Mesothelial cell of epicardium (in vitro differentiated cells): ENCODE measurements around the gene SNED1. TPM values are rescaled to one million over a fixed set of nuclear protein-coding genes. Genes with fewer than 3 reads are reported as not detected.

Experiments used
- DNase-seq, 2 experiments: peaks; one replicate each; pipeline ENCODE4 v3.0.0; 2021; ENCODE audit warnings: low spot score in 2 of 2; ENCODE audit not compliant: unreplicated experiment in 2 of 2
- H3K27ac Mint-ChIP-seq: 2 replicates; pipeline ENCODE4 v1.8.0; 2021; ENCODE audit warnings: mixed read lengths
- H3K27me3 Mint-ChIP-seq: 2 replicates; pipeline ENCODE4 v1.8.0; 2021; ENCODE audit warnings: low read depth, mixed read lengths
- H3K36me3 Mint-ChIP-seq: 2 replicates; pipeline ENCODE4 v1.8.0; 2021; ENCODE audit warnings: mixed read lengths
- H3K4me1 Mint-ChIP-seq: 2 replicates; pipeline ENCODE4 v1.8.0; 2021; ENCODE audit warnings: mixed read lengths
- H3K4me3 Mint-ChIP-seq: 2 replicates; pipeline ENCODE4 v1.8.0; 2021; ENCODE audit warnings: mild to moderate bottlenecking, moderate library complexity, mixed read lengths
- H3K9me3 Mint-ChIP-seq: 2 replicates; pipeline ENCODE4 v1.8.0; 2021; ENCODE audit warnings: mixed read lengths
- CTCF ChIP-seq: fragments of 200-600 bp; sonication (generic); IDR thresholded peaks from one replicate; pipeline ENCODE4 v1.5.0; 2021; ENCODE audit warnings: antibody characterized with exemption; ENCODE audit not compliant: unreplicated experiment
- total RNA-seq: library from RNA; stranded (reverse); gene quantifications from 3 replicates; pipeline ENCODE4 v1.2.1, GENCODE V29; 2021

Gene SNED1
- total RNA-seq, 1 donor from 2014 or later: 9.4 TPM

GRCh38 chr2:240993446-240994170 is 4.8 kb upstream of the SNED1 start:
- peak in 1 of 2 experiments; percentile 36 for DNase-seq
- Mint-ChIP-seq H3K36me3 (no peaks in the 10 kb centered on the region), H3K4me3 (no peak overlapping the region), H3K27me3 (peaks cover 9% of the 10 kb centered on the region), H3K27ac (no peak overlapping the region), H3K4me1 (peaks cover 26% of the 10 kb centered on the region), H3K9me3 (no peaks in the 10 kb centered on the region)
- no peak for TF ChIP-seq CTCF

GRCh38 chr2:240994171-240994896 is 4.1 kb upstream of the SNED1 start:
- peaks cover 9% of the 10 kb centered on the region for H3K27me3 Mint-ChIP-seq
- TF ChIP-seq CTCF: no peak
- no peak overlapping the region for H3K4me3 Mint-ChIP-seq
- no peak overlapping the region for H3K27ac Mint-ChIP-seq
- H3K36me3 Mint-ChIP-seq: no peaks in the 10 kb centered on the region
- H3K9me3 Mint-ChIP-seq: no peaks in the 10 kb centered on the region
- peak in 1 of 2 experiments; percentile 33 for DNase-seq
- peaks cover 26% of the 10 kb centered on the region for H3K4me1 Mint-ChIP-seq

GRCh38 chr2:240995041-240996021 is 3.1 kb upstream of the SNED1 start:
- Mint-ChIP-seq H3K4me3 (no peak overlapping the region), H3K9me3 (no peaks in the 10 kb centered on the region), H3K27ac (no peak overlapping the region), H3K4me1 (peaks cover 26% of the 10 kb centered on the region), H3K36me3 (no peaks in the 10 kb centered on the region), H3K27me3 (peaks cover 18% of the 10 kb centered on the region)
- no peak for TF ChIP-seq CTCF
- peak in 1 of 2 experiments; percentile 34 for DNase-seq

GRCh38 chr2:240996161-240996833 is 2.1 kb upstream of the SNED1 start:
- Mint-ChIP-seq H3K9me3 (no peaks in the 10 kb centered on the region), H3K4me1 (peaks cover 26% of the 10 kb centered on the region), H3K36me3 (no peaks in the 10 kb centered on the region), H3K4me3 (no peak overlapping the region), H3K27ac (no peak overlapping the region), H3K27me3 (peaks cover 28% of the 10 kb centered on the region)
- peak; percentile 10 to 34 for DNase-seq
- no peak for TF ChIP-seq CTCF

GRCh38 chr2:240996834-240997140 is 1.6 kb upstream of the SNED1 start:
- H3K27ac Mint-ChIP-seq: no peak overlapping the region
- TF ChIP-seq CTCF: no peak
- peaks cover 33% of the 10 kb centered on the region for H3K27me3 Mint-ChIP-seq
- no peaks in the 10 kb centered on the region for H3K9me3 Mint-ChIP-seq
- peaks cover 26% of the 10 kb centered on the region for H3K4me1 Mint-ChIP-seq
- DNase-seq: peak in 1 of 2 experiments; percentile 17
- no peaks in the 10 kb centered on the region for H3K36me3 Mint-ChIP-seq
- H3K4me3 Mint-ChIP-seq: no peak overlapping the region
